ENCODE measurements around the gene CAPN10.

GRCh38 chr2:240578110-240578450 lies 8.5 kb upstream of the CAPN10 start:
- TF ChIP-seq POLR2A (IDR thresholded peaks at IDR 0.05) (no peak), CTCF (IDR thresholded peaks at IDR 0.05) (no peak)
